IMR-90 (cell line): ENCODE results near the gene CFP. TPM values are rescaled to one million over a fixed set of nuclear protein-coding genes. Genes with fewer than 3 reads are reported as not detected.

Source experiments
- ATAC-seq: fragments of 200-7000 bp; cut with Tn5 transposase; 2 replicates; pipeline ENCODE4 v1.9.1; 2020; ENCODE audit warnings: low read depth, mild to moderate bottlenecking, moderate library complexity
- BruUV-seq: library from RNA; stranded (reverse); fragments of 400-500 nt; replicated peaks from 2 replicates; lab custom pipeline; 2021; lab: Mats Ljungman, UMichigan
- CTCF ChIA-PET: fragments of 300-600 bp; formaldehyde crosslinking; extraction: SDS; loops from one replicate; lab custom pipeline; 2021; ENCODE audit warnings: antibody characterized with exemption; lab: Yijun Ruan, JAX
- POLR2A ChIA-PET: fragments of 300-600 bp; sonication (Branson Sonifier 250); formaldehyde crosslinking; loops from one replicate; lab custom pipeline; 2022; ENCODE audit warnings: antibody characterized with exemption; ENCODE audit not compliant: unreplicated experiment; lab: Charles Lee
- DNase-seq: peaks from one replicate; pipeline ENCODE4 v3.0.0; 2013
- H2AFZ ChIP-seq: replicated peaks from 2 replicates; pipeline ENCODE3; 2013; ENCODE audit warnings: low read length, mild to moderate bottlenecking; ENCODE audit not compliant: poor library complexity
- H2AK5ac ChIP-seq: 2 replicates; pipeline ENCODE4 v1.6.1; 2013; ENCODE audit warnings: low read depth, low read length, inconsistent platforms
- H2AK9ac ChIP-seq: replicated peaks from 2 replicates; pipeline ENCODE3; 2013; ENCODE audit warnings: mild to moderate bottlenecking, low read depth, low read length, moderate library complexity; ENCODE audit not compliant: poor library complexity
- H2BK120ac ChIP-seq: 2 replicates; pipeline ENCODE4 v1.6.1; 2013; ENCODE audit warnings: low read depth, low read length, inconsistent platforms
- H2BK15ac ChIP-seq: 3 replicates; pipeline ENCODE4 v1.6.1; 2013; ENCODE audit warnings: low read depth, low read length, inconsistent platforms
- H2BK20ac ChIP-seq: 2 replicates; pipeline ENCODE4 v1.6.1; 2013; ENCODE audit warnings: low read depth, mild to moderate bottlenecking, inconsistent platforms, low read length, moderate library complexity
- H2BK5ac ChIP-seq: 2 replicates; pipeline ENCODE4 v1.6.1; 2013; ENCODE audit warnings: mild to moderate bottlenecking, low read depth, low read length, inconsistent platforms; ENCODE audit not compliant: poor library complexity, severe bottlenecking
- H3K14ac ChIP-seq: replicated peaks from 2 replicates; pipeline ENCODE4 v1.6.1; 2013; ENCODE audit warnings: low read depth, low read length, inconsistent platforms
- H3K18ac ChIP-seq: 2 replicates; pipeline ENCODE4 v1.6.1; 2013; ENCODE audit warnings: low read depth, low read length, control low read depth
- H3K23ac ChIP-seq: 2 replicates; pipeline ENCODE4 v1.6.1; 2013; ENCODE audit warnings: low read depth, low read length, inconsistent platforms
- H3K27ac ChIP-seq: 2 replicates; pipeline ENCODE4 v1.5.1; 2013; ENCODE audit warnings: mild to moderate bottlenecking, control low read depth, low read length; ENCODE audit not compliant: insufficient read depth
- H3K27me3 ChIP-seq: 2 replicates; pipeline ENCODE4 v1.6.1; 2013; ENCODE audit warnings: low read length; ENCODE audit not compliant: control insufficient read depth, insufficient read depth
- H3K36me3 ChIP-seq: 2 replicates; pipeline ENCODE4 v1.6.1; 2013; ENCODE audit warnings: low read length, mixed read lengths; ENCODE audit not compliant: control insufficient read depth, insufficient read depth
- H3K4ac ChIP-seq: 2 replicates; pipeline ENCODE4 v1.6.1; 2013; ENCODE audit warnings: low read depth, low read length, inconsistent platforms
- H3K4me1 ChIP-seq: 2 replicates; pipeline ENCODE4 v1.6.1; 2013; ENCODE audit warnings: low read length, mixed read lengths; ENCODE audit not compliant: control insufficient read depth, insufficient read depth
- H3K4me2 ChIP-seq: 2 replicates; pipeline ENCODE4 v1.6.1; 2013; ENCODE audit warnings: low read depth, mild to moderate bottlenecking, control low read depth, low read length, moderate library complexity
- H3K4me3 ChIP-seq: 2 replicates; pipeline ENCODE4 v1.5.1; 2013; ENCODE audit warnings: low read depth, mild to moderate bottlenecking, control low read depth, low read length, moderate library complexity; ENCODE audit not compliant: insufficient read depth
- H3K56ac ChIP-seq: 2 replicates; pipeline ENCODE4 v1.6.1; 2013; ENCODE audit warnings: low read length, inconsistent platforms; ENCODE audit not compliant: insufficient read depth; ENCODE audit errors: extremely low read depth
- H3K79me1 ChIP-seq, 2 experiments: 2 replicates each; pipeline ENCODE4 v1.6.1; 2013; ENCODE audit warnings: low read length in 2 of 2, inconsistent platforms in 1 of 2, low read depth in 1 of 2
- H3K9ac ChIP-seq: 2 replicates; pipeline ENCODE4 v1.6.1; 2013; ENCODE audit warnings: low read depth, low read length, control low read depth
- H3K9me1 ChIP-seq: 2 replicates; pipeline ENCODE4 v1.6.1; 2013; ENCODE audit warnings: low read length, inconsistent platforms; ENCODE audit not compliant: insufficient read depth
- H3K9me3 ChIP-seq: 2 replicates; pipeline ENCODE4 v1.6.1; 2013; ENCODE audit warnings: low read length; ENCODE audit not compliant: control insufficient read depth, insufficient read depth
- H4K20me1 ChIP-seq: 2 replicates; pipeline ENCODE4 v1.6.1; 2013; ENCODE audit warnings: low read length, inconsistent platforms; ENCODE audit not compliant: insufficient read depth
- H4K5ac ChIP-seq: 2 replicates; pipeline ENCODE4 v1.6.1; 2013; ENCODE audit warnings: mild to moderate bottlenecking, low read depth, low read length, control low read depth
- H4K8ac ChIP-seq, 2 experiments: 2 replicates each; pipeline ENCODE4 v1.6.1; 2013; ENCODE audit warnings: low read depth in 2 of 2, low read length in 2 of 2, control low read depth in 1 of 2, inconsistent platforms in 1 of 2
- H4K91ac ChIP-seq: 2 replicates; pipeline ENCODE4 v1.6.1; 2013; ENCODE audit warnings: low read depth, low read length, inconsistent platforms; ENCODE audit not compliant: insufficient read depth
- BHLHE40 ChIP-seq: fragments of 150-350 bp; IDR thresholded peaks from 2 replicates; pipeline ENCODE4 v1.6.1; 2016; ENCODE audit warnings: mild to moderate bottlenecking, low read depth, low read length
- CEBPB ChIP-seq: IDR thresholded peaks from 2 replicates; pipeline ENCODE4 v1.6.1; 2012; ENCODE audit warnings: low read depth, low read length, improper control_type of control experiment
- CHD1 ChIP-seq: IDR thresholded peaks from 2 replicates; pipeline ENCODE4 v1.6.1; 2012; ENCODE audit warnings: low read depth, low read length, improper control_type of control experiment
- FOS ChIP-seq: fragments of 150-350 bp; IDR thresholded peaks from 2 replicates; pipeline ENCODE4 v1.6.1; 2016; ENCODE audit warnings: low read depth, low read length
- MAZ ChIP-seq: IDR thresholded peaks from 2 replicates; pipeline ENCODE4 v1.6.1; 2012; ENCODE audit warnings: low read depth, mild to moderate bottlenecking, low read length, improper control_type of control experiment, moderate library complexity, borderline replicate concordance
- MXI1 ChIP-seq: IDR thresholded peaks from 2 replicates; pipeline ENCODE4 v1.6.1; 2012; ENCODE audit warnings: low read depth, mild to moderate bottlenecking, low read length, moderate library complexity, borderline replicate concordance
- RFX5 ChIP-seq: IDR thresholded peaks from 2 replicates; pipeline ENCODE4 v1.8.0; 2012; ENCODE audit warnings: low read depth, mild to moderate bottlenecking, low read length, moderate library complexity
- WGBS, 2 experiments: methylation state at CpG; one replicate each; pipeline versions ENCODE4 v1.1.5 to v1.1.7; 2013; ENCODE audit warnings: missing lambda C conversion rate in 2 of 2; ENCODE audit not compliant: insufficient read length in 1 of 2; ENCODE audit errors: extremely low coverage in 2 of 2; 5-methylcytosine and 5-hydroxymethylcytosine counted together
- dilution Hi-C: fragments of 300-500 bp; cut with HindIII; formaldehyde crosslinking; loops from one replicate; pipeline ENCODE4 v1.14.3; 2018; ENCODE audit warnings: low sequenced_read_pairs; ENCODE audit not compliant: unreplicated experiment
- in situ Hi-C: fragments of 300-500 bp; cut with MboI; formaldehyde crosslinking; loops from 3 replicates; pipeline ENCODE4 v1.14.3; 2019; ENCODE audit warnings: low sequenced_read_pairs, inconsistent platforms, mixed read lengths
- intact Hi-C: fragments of 100-400 bp; cut with micrococcal nuclease; formaldehyde crosslinking; loops from 2 replicates; pipeline ENCODE4 v1.10.0; 2022
- polyA plus RNA-seq, 3 experiments: library from polyadenylated mRNA; depleted of rRNA; stranded (reverse); fragments of >200 nt; gene quantifications; 2 replicates each; pipeline ENCODE4 v1.2.3, GENCODE V29; 2012; ENCODE audit warnings: low replicate concordance in 1 of 3
- total RNA-seq: library from RNA; depleted of rRNA; stranded (reverse); fragments of >200 nt; gene quantifications from 2 replicates; pipeline ENCODE4 v1.2.3, GENCODE V29; 2012
- TF ChIP-seq, protein P1 (sequence below): fragments of 150-350 bp; IDR thresholded peaks from 2 replicates; pipeline ENCODE4 v1.6.1; 2016; ENCODE audit warnings: low read depth, mild to moderate bottlenecking, low read length, moderate library complexity, borderline replicate concordance
- TF ChIP-seq, protein P2 (sequence below): conservative IDR thresholded peaks from 2 replicates; pipeline ENCODE4 v1.5.1; 2012; ENCODE audit warnings: mild to moderate bottlenecking, low read depth, low read length, improper control_type of control experiment

The CFP gene
- total and polyA plus RNA-seq, 2 of the 4 experiments (the other 2 are of a cell fraction) = under 0.01 to 0.14 TPM

DNA sequence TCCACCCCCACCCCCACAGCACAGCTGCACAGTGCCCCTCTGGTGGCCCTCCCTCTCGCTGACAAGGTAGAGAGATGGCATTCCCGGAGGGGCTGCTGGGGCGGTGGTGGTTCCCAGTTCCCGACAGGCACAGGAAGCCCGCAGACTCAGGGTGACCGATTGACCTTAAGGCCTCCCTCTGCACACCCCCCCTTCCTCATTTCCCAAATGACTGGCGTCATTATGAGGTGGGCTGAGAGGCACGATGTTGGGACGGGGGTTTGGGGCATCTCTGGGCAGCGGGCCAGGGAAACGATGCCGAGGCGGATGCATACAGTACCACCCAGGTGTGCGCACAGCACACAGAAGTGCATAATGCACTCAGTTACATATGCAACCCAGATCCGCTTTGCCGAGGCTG, 51.0 kb downstream of the CFP start:
- Histone ChIP-seq H4K91ac (peak overlapping the region; percentile 73), H4K5ac (peak overlapping the region; percentile 61), H2AK5ac (peak overlapping the region; percentile 90), H3K4ac (peak overlapping the region; percentile 84), H3K4me1 (peaks cover 26% of the 10 kb centered on the region), H3K27me3 (no peaks in the 10 kb centered on the region), H3K36me3 (0 out of 2 replicates have a peak, but pooled peaks cover 2% of the 10 kb centered on the region), H2BK15ac (peak overlapping the region; percentile 77; the same call in 1 of the 3 replicates), H2AK9ac (peak overlapping the region; percentile 52), H4K8ac (peak overlapping the region; percentile 40 to 58; a peak in 3 of 4 replicates), H3K27ac (peak overlapping the region; percentile 86), H3K79me1 (peaks cover 3 to 14% of the 10 kb centered on the region in 2 experiments; a peak in 2 of 4 replicates), H2BK20ac (peak overlapping the region; percentile 92), H3K4me3 (no peak overlapping the region), H3K14ac (peak overlapping the region; percentile 73; the same call in 1 of the 2 replicates), H2BK5ac (peak overlapping the region; percentile 85), H3K18ac (peak overlapping the region; percentile 65), H3K4me2 (no peak overlapping the region), H2BK120ac (peak overlapping the region; percentile 92), H3K9me3 (no peaks in the 10 kb centered on the region), H3K9me1 (peaks cover 16% of the 10 kb centered on the region), H3K9ac (no peak overlapping the region), H3K23ac (peak overlapping the region; percentile 91), H4K20me1 (peaks cover 3% of the 10 kb centered on the region), H2AFZ (peak overlapping the region; percentile 53), H3K56ac (no peak overlapping the region)
- no peak for DNase-seq
- no peak for TF ChIP-seq FOS
- TF ChIP-seq, protein P1, sequence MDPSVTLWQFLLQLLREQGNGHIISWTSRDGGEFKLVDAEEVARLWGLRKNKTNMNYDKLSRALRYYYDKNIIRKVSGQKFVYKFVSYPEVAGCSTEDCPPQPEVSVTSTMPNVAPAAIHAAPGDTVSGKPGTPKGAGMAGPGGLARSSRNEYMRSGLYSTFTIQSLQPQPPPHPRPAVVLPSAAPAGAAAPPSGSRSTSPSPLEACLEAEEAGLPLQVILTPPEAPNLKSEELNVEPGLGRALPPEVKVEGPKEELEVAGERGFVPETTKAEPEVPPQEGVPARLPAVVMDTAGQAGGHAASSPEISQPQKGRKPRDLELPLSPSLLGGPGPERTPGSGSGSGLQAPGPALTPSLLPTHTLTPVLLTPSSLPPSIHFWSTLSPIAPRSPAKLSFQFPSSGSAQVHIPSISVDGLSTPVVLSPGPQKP = no peak
- TF ChIP-seq, protein P2, sequence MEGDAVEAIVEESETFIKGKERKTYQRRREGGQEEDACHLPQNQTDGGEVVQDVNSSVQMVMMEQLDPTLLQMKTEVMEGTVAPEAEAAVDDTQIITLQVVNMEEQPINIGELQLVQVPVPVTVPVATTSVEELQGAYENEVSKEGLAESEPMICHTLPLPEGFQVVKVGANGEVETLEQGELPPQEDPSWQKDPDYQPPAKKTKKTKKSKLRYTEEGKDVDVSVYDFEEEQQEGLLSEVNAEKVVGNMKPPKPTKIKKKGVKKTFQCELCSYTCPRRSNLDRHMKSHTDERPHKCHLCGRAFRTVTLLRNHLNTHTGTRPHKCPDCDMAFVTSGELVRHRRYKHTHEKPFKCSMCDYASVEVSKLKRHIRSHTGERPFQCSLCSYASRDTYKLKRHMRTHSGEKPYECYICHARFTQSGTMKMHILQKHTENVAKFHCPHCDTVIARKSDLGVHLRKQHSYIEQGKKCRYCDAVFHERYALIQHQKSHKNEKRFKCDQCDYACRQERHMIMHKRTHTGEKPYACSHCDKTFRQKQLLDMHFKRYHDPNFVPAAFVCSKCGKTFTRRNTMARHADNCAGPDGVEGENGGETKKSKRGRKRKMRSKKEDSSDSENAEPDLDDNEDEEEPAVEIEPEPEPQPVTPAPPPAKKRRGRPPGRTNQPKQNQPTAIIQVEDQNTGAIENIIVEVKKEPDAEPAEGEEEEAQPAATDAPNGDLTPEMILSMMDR = no peak
- no peak for TF ChIP-seq BHLHE40
- no peak for TF ChIP-seq RFX5
- no peak for TF ChIP-seq CEBPB
- TF ChIP-seq CHD1 = no peak
- TF ChIP-seq MXI1 = no peak
- no peak for TF ChIP-seq MAZ
- dilution Hi-C loops = no loop called here
- WGBS, 2 experiments = 51% methylated on average over 6 of the region's 16 CpGs; no CpG with 5 or more reads in 1 of the 2 experiments
- in situ Hi-C loops = no loop called here
- ATAC-seq = no peak
- no TSS peak for BruUV-seq
- ChIA-PET POLR2A (no interaction called here), CTCF (no interaction called here)
- intact Hi-C loops = no loop called here
